HG03565 (cell line): ENCODE data around the gene DUSP1.
A peak's percentile ranks its signal among the peaks of the same experiment; 100 is the strongest.

Experiments
- ATAC-seq: cut with Tn5 transposase; IDR thresholded peaks from one replicate; pipeline ENCODE4 v1.9.1; 2021; ENCODE audit warnings: mild to moderate bottlenecking, moderate library complexity; ENCODE audit not compliant: unreplicated experiment

Gene DUSP1

GRCh38 chr5:172765766-172766286 lies 5.2 kb downstream of the DUSP1 start:
- ATAC-seq: no peak

GRCh38 chr5:172764861-172765765 lies 5.9 kb downstream of the DUSP1 start:
- peak; percentile 77 for ATAC-seq

- ATAC-seq: no peak
Measured at GRCh38 chr5:172763120-172763464, 7.9 kb downstream of the DUSP1 start.

GRCh38 chr5:172762214-172763119 lies 8.5 kb downstream of the DUSP1 start:
- no peak for ATAC-seq

- no peak for ATAC-seq
Measured at GRCh38 chr5:172760959-172761358, 10.0 kb downstream of the DUSP1 start.

GRCh38 chr5:172760136-172760535 lies 10.9 kb downstream of the DUSP1 start:
- ATAC-seq: no peak

- ATAC-seq: no peak
Measured at GRCh38 chr5:172758834-172759149, 12.2 kb downstream of the DUSP1 start.

- ATAC-seq: no peak
Measured at GRCh38 chr5:172758077-172758833, 12.7 kb downstream of the DUSP1 start.

GRCh38 chr5:172757394-172758010 lies 13.5 kb downstream of the DUSP1 start:
- no peak for ATAC-seq

GRCh38 chr5:172756764-172757393 lies 14.1 kb downstream of the DUSP1 start:
- no peak for ATAC-seq

GRCh38 chr5:172754596-172755356 lies 16.2 kb downstream of the DUSP1 start:
- ATAC-seq: no peak

GRCh38 chr5:172753101-172753500 lies 17.9 kb downstream of the DUSP1 start:
- no peak for ATAC-seq

- no peak for ATAC-seq
Measured at GRCh38 chr5:172751761-172752510, 19.1 kb downstream of the DUSP1 start.

GRCh38 chr5:172749881-172750633 lies 20.9 kb downstream of the DUSP1 start:
- no peak for ATAC-seq

- ATAC-seq: no peak
Measured at GRCh38 chr5:172749076-172749475, 21.9 kb downstream of the DUSP1 start.

- ATAC-seq: no peak
Measured at GRCh38 chr5:172748341-172748843, 22.6 kb downstream of the DUSP1 start.

- no peak for ATAC-seq
Measured at GRCh38 chr5:172747471-172747870, 23.5 kb downstream of the DUSP1 start.

- ATAC-seq: no peak
Measured at GRCh38 chr5:172746725-172747124, 24.3 kb downstream of the DUSP1 start.
